Measurements from ENCODE around the gene MKRN1. TPM values are rescaled to one million over a fixed set of nuclear protein-coding genes. Genes with fewer than 3 reads are reported as not detected.

The MKRN1 gene
- total RNA-seq, 1 experiment from 2014 or later = 81.9 TPM

Other genes starting within 250 kb of the MKRN1 start
- gene SLC37A3, start 81.0 kb downstream of the MKRN1 start, total RNA-seq (2014; rRNA removed; shearing (Covaris generic)) = 53.7 and 75.1 TPM in 2 replicates
- not detected in 2 replicates for gene RAB19, start 75.4 kb downstream of the MKRN1 start, total RNA-seq (2014; rRNA removed; shearing (Covaris generic))
- 7.9 and 13.4 TPM in 2 replicates for gene DENND2A, start 161.3 kb upstream of the MKRN1 start, total RNA-seq (2014; rRNA removed; shearing (Covaris generic))
- 22.3 and 26.3 TPM in 2 replicates for gene ADCK2, start 193.4 kb upstream of the MKRN1 start, total RNA-seq (2014; rRNA removed; shearing (Covaris generic))
- 240 and 476 TPM in 2 replicates for gene NDUFB2, start 217.2 kb upstream of the MKRN1 start, total RNA-seq (2014; rRNA removed; shearing (Covaris generic))